Type B pancreatic cell (in vitro differentiated cells): ENCODE measurements around the gene HABP4. TPM values are rescaled to one million over a fixed set of nuclear protein-coding genes. Genes with fewer than 3 reads are reported as not detected.

Source experiments
- DNase-seq: peaks from one replicate; pipeline ENCODE4 v3.0.0; 2021; ENCODE audit warnings: mixed read lengths; ENCODE audit not compliant: unreplicated experiment; ENCODE audit errors: extremely low spot score
- H3K27ac Mint-ChIP-seq: 2 replicates; pipeline ENCODE4 v1.8.0; 2021; ENCODE audit warnings: mild to moderate bottlenecking, mixed read lengths
- H3K27me3 Mint-ChIP-seq: 2 replicates; pipeline ENCODE4 v1.8.0; 2021; ENCODE audit warnings: mixed read lengths
- H3K36me3 Mint-ChIP-seq: 2 replicates; pipeline ENCODE4 v1.8.0; 2021; ENCODE audit warnings: mixed read lengths
- H3K4me1 Mint-ChIP-seq: one replicate; pipeline ENCODE4 v1.8.0; 2021; ENCODE audit warnings: mixed read lengths; ENCODE audit not compliant: unreplicated experiment
- H3K4me3 Mint-ChIP-seq: 2 replicates; pipeline ENCODE4 v1.8.0; 2021; ENCODE audit warnings: mild to moderate bottlenecking, mixed read lengths
- H3K9me3 Mint-ChIP-seq: 2 replicates; pipeline ENCODE4 v1.8.0; 2021; ENCODE audit warnings: mixed read lengths
- CTCF ChIP-seq: fragments of 200-600 bp; sonication (generic); conservative IDR thresholded peaks from 2 replicates; pipeline ENCODE4 v1.5.0; 2021; ENCODE audit warnings: antibody characterized with exemption, mild to moderate bottlenecking
- total RNA-seq: library from RNA; stranded (reverse); gene quantifications from 2 replicates; pipeline ENCODE4 v1.2.1, GENCODE V29; 2021; ENCODE audit warnings: low replicate concordance

Gene HABP4
- total RNA-seq, 1 donor from 2014 or later, result 19.4 TPM

GRCh38 chr9:96515621-96516470 is 65.9 kb downstream of the HABP4 start:
- TF ChIP-seq CTCF, result no peak
- H3K27ac Mint-ChIP-seq, result no peak overlapping the region
- DNase-seq, result no peak
- H3K36me3 Mint-ChIP-seq, result peaks cover 8% of the 10 kb centered on the region
- no peaks in the 10 kb centered on the region for H3K27me3 Mint-ChIP-seq
- no peaks in the 10 kb centered on the region for H3K9me3 Mint-ChIP-seq
- no peak overlapping the region for H3K4me3 Mint-ChIP-seq
- H3K4me1 Mint-ChIP-seq, result peaks cover 10% of the 10 kb centered on the region

GRCh38 chr9:96519095-96519494 is 69.1 kb downstream of the HABP4 start:
- Mint-ChIP-seq H3K4me3 (no peak overlapping the region), H3K4me1 (peaks cover 10% of the 10 kb centered on the region), H3K36me3 (peaks cover 16% of the 10 kb centered on the region), H3K27ac (no peak overlapping the region), H3K9me3 (no peaks in the 10 kb centered on the region), H3K27me3 (no peaks in the 10 kb centered on the region)
- no peak for DNase-seq
- no peak for TF ChIP-seq CTCF

GRCh38 chr9:96519787-96520186 is 69.8 kb downstream of the HABP4 start:
- H3K27me3 Mint-ChIP-seq, result no peaks in the 10 kb centered on the region
- no peak for DNase-seq
- H3K9me3 Mint-ChIP-seq, result no peaks in the 10 kb centered on the region
- TF ChIP-seq CTCF, result no peak
- peaks cover 21% of the 10 kb centered on the region for H3K36me3 Mint-ChIP-seq
- H3K27ac Mint-ChIP-seq, result no peak overlapping the region
- peaks cover 9% of the 10 kb centered on the region for H3K4me1 Mint-ChIP-seq
- H3K4me3 Mint-ChIP-seq, result no peak overlapping the region

GRCh38 chr9:96522366-96522765 is 72.4 kb downstream of the HABP4 start:
- no peak for DNase-seq
- Mint-ChIP-seq H3K36me3 (peaks cover 30% of the 10 kb centered on the region), H3K4me1 (no peaks in the 10 kb centered on the region), H3K4me3 (no peak overlapping the region), H3K27me3 (no peaks in the 10 kb centered on the region), H3K27ac (no peak overlapping the region), H3K9me3 (no peaks in the 10 kb centered on the region)
- TF ChIP-seq CTCF, result no peak

- no peak for DNase-seq
- H3K4me3 Mint-ChIP-seq, result no peak overlapping the region
- peaks cover 34% of the 10 kb centered on the region for H3K36me3 Mint-ChIP-seq
- no peaks in the 10 kb centered on the region for H3K9me3 Mint-ChIP-seq
- H3K27ac Mint-ChIP-seq, result no peak overlapping the region
- no peak for TF ChIP-seq CTCF
- no peaks in the 10 kb centered on the region for H3K27me3 Mint-ChIP-seq
- no peaks in the 10 kb centered on the region for H3K4me1 Mint-ChIP-seq
Observed at GRCh38 chr9:96523374-96523773, 73.4 kb downstream of the HABP4 start.
